Measurements from ENCODE around the gene TRMT10A.
"Not testable (repeated sequence)": the region's sequence is repeated elsewhere in the genome, so short reads cannot be mapped to it uniquely, and the experiment has no call there.

TRMT10A gene

DNA sequence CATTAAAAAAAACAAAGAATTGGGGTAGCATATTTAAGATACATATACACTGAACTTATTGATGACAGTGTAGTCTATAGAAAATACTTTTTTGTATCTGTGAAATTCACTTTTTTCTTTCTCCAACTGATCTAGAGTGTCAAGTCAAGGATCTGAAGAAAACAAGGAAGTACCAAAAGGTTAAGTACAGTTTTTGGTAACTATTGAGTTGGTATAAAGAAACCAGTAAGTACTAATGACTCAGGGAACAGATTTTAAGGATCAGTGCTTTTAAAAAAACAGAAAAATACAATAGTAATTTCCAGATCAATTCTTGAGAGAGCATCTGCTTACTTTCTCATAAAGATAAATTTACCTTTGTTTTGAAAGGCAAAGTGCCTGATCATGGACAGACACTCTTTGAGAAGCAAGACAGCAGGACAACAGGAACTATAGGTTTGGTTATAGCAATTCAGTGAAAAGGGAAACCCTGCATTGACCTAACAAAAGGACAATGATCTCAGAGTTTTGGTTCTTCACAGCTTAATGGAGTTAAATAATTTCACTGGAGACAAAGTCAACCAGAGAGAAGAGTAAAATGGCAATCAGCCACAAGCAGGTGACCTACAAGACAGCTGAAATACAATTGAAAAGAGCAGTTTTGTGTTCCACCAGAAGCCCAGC is 23.4 kb downstream of the TRMT10A start:
- DNase-seq (ENCODE audit: low spot score), result no peak

GRCh38 chr4:99537674-99538073 is 26.2 kb downstream of the TRMT10A start:
- DNase-seq (ENCODE audit: low spot score), result no peak

- no peak for DNase-seq (ENCODE audit: low spot score)
These were observed 27.0 kb downstream of the TRMT10A start for GRCh38 chr4:99536848-99537247.

- no peak for DNase-seq (ENCODE audit: low spot score)
These were observed 27.6 kb downstream of the TRMT10A start for GRCh38 chr4:99536271-99536670.

GRCh38 chr4:99534699-99535098 is 29.1 kb downstream of the TRMT10A start:
- not testable (repeated sequence) for DNase-seq (ENCODE audit: low spot score)

DNA sequence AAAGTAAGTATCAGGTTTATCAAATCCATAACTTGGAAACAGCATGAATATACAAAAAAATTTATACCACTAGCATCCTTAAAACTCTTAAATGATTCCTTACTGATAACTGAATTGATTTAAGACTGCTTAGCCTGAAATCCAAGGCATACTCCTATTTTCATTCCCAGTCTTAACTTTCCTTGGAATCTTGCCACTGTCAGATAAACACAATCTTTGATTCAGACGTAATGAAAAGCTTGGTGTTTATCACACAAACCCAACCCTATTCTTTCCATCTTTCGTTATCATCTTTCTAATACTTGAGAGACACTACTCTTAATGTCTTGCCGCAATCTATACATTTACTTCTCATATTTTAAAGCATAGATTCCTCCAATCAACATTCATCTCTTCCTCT is 33.9 kb downstream of the TRMT10A start:
- no peak for DNase-seq (ENCODE audit: low spot score)

DNA sequence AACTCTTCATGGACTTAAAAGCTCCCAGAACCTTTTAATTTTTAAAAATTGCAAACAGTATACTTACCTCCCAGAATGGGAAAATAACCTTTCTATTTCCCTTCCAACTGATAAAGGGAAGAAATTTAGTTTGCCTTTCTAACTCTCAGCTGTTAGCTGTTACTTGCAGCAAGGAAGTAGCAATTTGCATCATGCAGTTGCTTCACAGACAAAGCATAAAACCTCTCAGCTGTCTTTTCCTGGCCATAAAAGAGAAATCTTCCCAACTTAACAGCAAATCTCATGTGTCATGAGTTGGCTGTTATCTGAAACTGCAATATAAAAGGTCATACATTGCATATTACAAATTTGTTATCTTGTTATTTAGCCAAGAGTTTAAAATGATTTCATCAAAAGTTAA is 34.6 kb downstream of the TRMT10A start:
- DNase-seq (ENCODE audit: low spot score), result no peak

DNA sequence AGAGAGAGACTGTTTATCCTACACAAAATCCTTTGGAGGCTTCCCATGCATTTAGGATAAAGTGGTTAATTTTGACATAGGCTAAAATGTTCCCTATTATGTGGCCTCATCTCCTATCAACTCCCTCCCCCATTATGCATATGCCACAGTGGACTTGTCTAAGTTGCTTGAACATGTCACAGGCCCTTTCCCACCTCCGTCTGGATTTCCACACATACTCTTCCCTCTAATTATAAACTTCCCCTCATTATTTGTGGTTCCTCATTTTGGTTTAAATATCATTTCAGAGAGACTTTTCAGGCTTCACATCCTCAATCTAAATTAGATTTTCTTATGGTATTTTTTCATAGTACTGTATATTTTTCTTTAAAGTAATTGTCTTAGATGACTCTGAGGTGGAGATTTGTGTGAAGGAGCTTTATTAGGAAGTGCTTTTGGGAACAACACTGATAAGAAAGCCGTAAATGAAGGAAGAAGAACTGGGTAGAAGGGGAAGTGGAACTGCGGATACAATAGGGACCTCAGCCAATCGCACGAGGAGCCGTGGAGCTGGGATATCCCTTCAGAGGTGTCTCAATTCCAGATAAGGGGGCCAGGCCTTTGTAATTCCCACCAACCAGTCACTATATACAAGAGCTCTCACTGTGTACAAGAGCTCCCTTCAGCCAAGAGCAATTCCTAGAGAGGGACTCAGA is 45.1 kb downstream of the TRMT10A start:
- DNase-seq (ENCODE audit: low spot score), result no peak

DNA sequence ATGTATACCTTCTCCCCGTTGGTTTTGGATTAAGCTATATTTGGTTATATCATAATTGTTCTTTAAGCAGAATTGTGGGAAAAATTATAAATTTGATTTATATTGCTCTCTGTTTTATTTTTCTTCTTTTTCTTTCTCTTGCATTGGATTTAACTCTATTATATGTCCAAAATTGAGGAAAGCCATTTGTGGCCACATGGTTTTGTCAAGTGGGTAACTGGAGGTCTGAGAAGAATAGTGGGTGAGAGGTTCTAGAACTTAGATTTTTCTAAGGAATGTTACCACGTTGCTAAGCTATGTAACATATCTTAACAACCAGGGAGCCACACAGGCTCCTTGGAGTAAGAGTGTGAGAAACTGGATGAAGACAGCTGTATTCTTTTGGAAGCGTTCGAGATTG is 53.1 kb downstream of the TRMT10A start, which contains the start of gene C4orf17:
C4orf17 (plus strand) TSS at position 301 of the 400 bp plus-strand sequence. CDS start 2,061 bp downstream, outside the sequence.
- no peak for DNase-seq (ENCODE audit: low spot score)

GRCh38 chr4:99507762-99508161 is 56.1 kb downstream of the TRMT10A start:
- no peak for DNase-seq (ENCODE audit: low spot score)

GRCh38 chr4:99507349-99507748 is 56.5 kb downstream of the TRMT10A start:
- no peak for DNase-seq (ENCODE audit: low spot score)

GRCh38 chr4:99506781-99507180 is 57.1 kb downstream of the TRMT10A start:
- no peak for DNase-seq (ENCODE audit: low spot score)

- no peak for DNase-seq (ENCODE audit: low spot score)
These were observed 58.9 kb downstream of the TRMT10A start for GRCh38 chr4:99504804-99505502.

Data from hematopoietic multipotent progenitor cell treated with erythropoietin and hydrocortisone succinate and interleukin-3 and kit ligand, for 17 days (in vitro differentiated cells).